Esophagus mucosa (tissue), 1 donor: ENCODE data around the gene CELF5. TPM values are rescaled to one million over a fixed set of nuclear protein-coding genes. Genes with fewer than 3 reads are reported as not detected.
"Not testable (repeated sequence)": the region's sequence is repeated elsewhere in the genome, so short reads cannot be mapped to it uniquely, and the experiment has no call there.

Source experiments
- ATAC-seq: fragments of 200-7000 bp; cut with Tn5 transposase; one replicate; pipeline ENCODE4 v1.9.1; 2020
- total RNA-seq: library from RNA; stranded (reverse); gene quantifications from one replicate; pipeline ENCODE4 v1.2.4, GENCODE V29; 2023
- donor health status: DM: yes; HTN: yes; CAD: no.

CELF5 gene
- total RNA-seq, 1 donor from 2014 or later, result not detected

- no peak for ATAC-seq
Observed at GRCh38 chr19:3325451-3325850, 101.0 kb downstream of the CELF5 start.

GRCh38 chr19:3328743-3329142 is 104.3 kb downstream of the CELF5 start:
- no peak for ATAC-seq

GRCh38 chr19:3330047-3330446 is 105.6 kb downstream of the CELF5 start:
- no peak for ATAC-seq

GRCh38 chr19:3332232-3332631 is 107.8 kb downstream of the CELF5 start:
- not testable (repeated sequence) for ATAC-seq

- ATAC-seq, result no peak
Observed at GRCh38 chr19:3333020-3333583, 108.6 kb downstream of the CELF5 start.

DNA sequence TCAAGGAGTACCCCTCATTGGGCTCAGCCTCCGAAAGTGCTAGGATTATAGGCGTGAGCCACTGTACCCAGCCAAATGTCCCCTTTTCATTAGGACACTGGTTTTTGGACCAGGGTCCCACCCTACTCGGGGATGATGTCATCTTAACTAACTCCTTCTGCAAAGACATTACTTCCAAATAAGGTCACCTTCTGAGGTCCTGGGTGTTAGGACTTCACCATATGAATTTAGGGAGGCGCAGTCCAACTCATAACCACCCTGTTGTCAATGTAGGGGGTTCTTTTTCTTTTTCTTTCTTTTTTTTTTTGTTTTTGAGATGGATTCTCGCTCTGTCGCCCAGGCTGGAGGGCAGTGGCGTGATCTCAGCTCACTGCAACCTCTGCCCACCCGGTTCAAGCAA is 109.2 kb downstream of the CELF5 start:
- no peak for ATAC-seq

- not testable (repeated sequence) for ATAC-seq
Observed at GRCh38 chr19:3334749-3335430, 110.4 kb downstream of the CELF5 start.

DNA sequence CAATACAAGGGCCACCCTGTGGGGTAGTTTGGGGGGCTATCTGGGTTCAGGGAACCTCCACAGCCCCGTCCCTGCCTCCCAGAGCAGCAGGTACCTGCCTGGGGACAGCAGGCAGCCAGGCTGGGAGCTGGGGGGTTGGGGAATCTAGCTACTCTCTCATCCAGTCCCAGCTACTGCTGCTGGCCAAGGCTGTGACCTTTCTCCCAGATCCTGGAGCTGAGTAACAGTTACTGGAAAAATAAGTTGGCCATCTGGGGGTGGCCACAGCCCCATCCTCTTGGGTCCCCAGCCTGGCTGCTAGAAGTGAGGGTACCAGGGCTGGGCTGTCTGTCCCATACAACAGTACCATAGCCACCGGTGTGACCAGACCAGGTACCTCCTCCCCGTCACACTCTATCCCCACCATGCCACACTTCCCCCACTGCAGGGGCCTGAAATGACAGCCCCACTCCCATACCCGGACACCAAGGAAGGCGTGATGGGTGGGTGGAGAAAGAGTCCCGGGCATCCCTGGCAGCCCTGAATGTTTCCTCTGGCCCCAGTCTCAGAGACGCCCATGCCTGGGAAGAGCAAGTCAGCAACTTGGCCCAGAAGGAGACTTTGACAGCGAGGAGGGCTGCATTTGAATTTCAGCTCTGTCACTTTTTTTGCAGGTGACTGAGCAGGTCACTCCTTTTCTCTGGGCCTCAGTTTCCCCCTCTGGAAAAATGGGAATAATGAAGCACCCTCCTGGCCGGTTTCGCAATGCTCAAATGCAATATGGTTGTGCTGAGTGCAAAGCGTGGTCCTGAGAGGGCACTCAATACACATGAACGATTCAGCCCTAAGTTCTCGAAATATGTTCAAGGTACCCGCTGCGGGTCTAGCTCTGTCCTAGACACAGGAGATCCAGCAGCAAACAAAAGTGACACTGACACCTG is 111.2 kb downstream of the CELF5 start:
- ATAC-seq, result peak; percentile 10

DNA sequence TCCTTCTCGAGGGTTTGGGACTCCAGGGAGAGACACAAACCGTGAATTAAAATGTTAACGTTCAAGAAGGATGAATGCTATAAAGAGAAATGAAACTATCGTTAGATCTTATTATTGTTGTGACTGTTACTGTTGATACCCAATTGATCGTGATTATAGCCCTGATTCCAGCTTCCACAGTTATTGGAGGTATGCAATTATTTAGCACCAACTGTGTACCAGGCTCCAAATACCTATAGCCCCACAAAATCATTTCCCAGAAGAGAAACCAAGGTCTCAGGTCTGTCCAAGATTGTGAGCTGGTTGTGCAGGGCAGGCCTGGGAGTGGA is 111.9 kb downstream of the CELF5 start:
- ATAC-seq, result no peak

DNA sequence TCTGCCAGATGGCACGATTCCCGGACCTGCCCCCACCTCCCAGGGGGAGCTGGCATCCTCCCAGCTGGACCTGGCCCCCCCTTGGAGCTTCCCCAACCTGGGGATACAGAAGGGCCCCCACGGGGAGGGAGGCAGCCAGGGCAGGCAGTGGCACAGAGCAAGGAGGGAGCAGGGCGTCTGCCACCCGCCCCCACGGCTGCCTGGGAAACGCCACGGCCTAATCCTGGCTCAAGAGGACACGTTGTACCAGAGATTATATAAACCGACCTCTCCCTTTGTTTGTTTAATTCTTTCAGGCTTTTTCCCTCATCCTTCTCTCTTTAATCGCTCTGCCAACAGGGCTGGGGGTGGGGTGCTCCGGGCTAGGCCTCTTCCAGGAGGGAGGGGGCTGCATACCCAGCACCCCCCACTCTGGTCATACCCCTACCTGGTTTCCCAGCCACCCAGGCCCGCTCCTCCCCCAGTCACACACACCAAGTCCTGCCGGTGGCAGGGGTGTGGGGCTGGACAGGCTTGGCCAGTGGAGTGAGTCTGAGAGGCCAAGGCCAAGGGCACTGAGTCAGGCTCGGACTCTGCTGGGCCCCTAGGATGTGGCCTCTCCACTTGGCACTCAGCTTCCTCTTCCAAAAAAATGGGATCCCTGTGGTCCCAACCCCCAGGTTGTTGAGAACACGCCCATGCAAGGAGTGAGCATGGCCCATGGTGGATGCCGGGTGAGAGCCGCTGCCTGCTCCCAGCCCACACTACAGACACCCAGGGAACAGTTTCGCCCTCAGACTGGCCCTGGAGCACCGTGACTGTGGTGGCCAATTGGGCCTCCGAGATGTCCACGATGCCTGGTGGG is 112.4 kb downstream of the CELF5 start:
- peak; percentile 86 for ATAC-seq

DNA sequence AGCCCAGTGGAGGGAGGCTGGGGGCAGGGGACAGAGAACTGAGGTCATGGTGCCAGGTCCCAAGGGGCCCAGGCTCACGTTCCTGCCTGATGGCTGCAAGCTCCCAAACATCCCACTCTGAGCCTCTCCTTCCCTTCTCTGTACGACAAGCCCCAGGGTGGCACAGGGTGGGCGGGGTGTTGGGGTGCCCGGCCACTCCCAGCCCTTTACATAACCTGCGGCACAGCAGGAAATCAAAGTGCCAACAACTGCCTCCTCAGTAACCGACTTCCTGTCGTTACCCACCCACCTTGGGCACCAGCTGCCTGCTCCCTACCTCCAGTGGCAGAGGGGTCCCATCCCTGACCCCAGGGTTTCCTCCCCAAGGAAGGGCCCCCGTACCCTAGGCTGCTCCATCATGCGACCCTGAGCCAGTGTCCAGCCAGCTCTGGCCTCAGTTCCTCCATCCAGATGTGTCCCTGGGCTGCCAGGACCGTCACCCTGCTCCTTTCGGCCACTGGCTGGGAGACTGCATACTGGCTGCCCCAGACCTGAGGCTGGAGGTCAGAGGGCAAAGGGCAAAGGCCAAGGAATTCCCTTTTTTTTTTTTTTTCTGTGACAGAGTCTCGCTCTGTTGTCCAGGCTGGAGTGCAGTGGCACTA is 114.2 kb downstream of the CELF5 start:
- ATAC-seq, result peak; percentile 29

DNA sequence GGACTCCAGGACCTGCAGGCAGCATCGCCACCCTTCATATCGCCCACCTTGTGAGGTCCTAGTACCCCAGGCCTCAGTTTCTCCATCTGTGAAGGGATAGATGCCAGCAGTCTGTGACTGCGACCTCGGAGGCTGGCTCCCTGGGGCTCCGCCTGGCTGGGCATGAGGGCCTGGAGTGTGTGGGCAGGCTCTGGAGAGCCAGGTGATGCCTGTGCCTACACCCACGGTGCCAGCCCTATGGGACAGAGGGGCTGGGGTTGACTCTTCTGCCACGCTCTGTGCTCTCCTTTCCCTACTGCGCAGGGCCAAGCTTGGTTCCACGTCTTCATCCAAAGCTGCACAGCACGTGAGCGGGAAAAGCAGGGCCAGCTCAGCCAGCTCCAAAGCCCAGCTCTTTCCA is 115.9 kb downstream of the CELF5 start:
- ATAC-seq, result no peak

GRCh38 chr19:3342246-3342645 is 117.8 kb downstream of the CELF5 start:
- no peak for ATAC-seq

- not testable (repeated sequence) for ATAC-seq
Observed at GRCh38 chr19:3342962-3343361, 118.5 kb downstream of the CELF5 start.

- ATAC-seq, result peak; percentile 91
Observed at GRCh38 chr19:3343619-3344502, 119.4 kb downstream of the CELF5 start.

- peak; percentile 7 for ATAC-seq
Observed at GRCh38 chr19:3344608-3345598, 120.4 kb downstream of the CELF5 start.

- no peak for ATAC-seq
Observed at GRCh38 chr19:3345850-3346460, 121.5 kb downstream of the CELF5 start.
